ENCODE data around the gene PCDHGA4. TPM values are rescaled to one million over a fixed set of nuclear protein-coding genes. Genes with fewer than 3 reads are reported as not detected.
"Not testable (repeated sequence)": the region's sequence is repeated elsewhere in the genome, so short reads cannot be mapped to it uniquely, and the experiment has no call there.

Gene PCDHGA4
- total and polyA plus RNA-seq, 2 experiments from 2014 or later, result 0.17 to 0.24 TPM

- Histone ChIP-seq H3K9me2 (replicated peaks; ENCODE audit: insufficient read depth) (no peaks in the 10 kb centered on the region), H4K20me1 (ENCODE audit: insufficient read depth, poor library complexity, severe bottlenecking) (no peaks in the 10 kb centered on the region), H3K27me3 (no peaks in the 10 kb centered on the region), H3K27ac (no peak within 1 kb of the TSS), H3K4me2 (no peak within 1 kb of the TSS), H3K36me3 (replicated peaks; ENCODE audit: insufficient read depth, low read depth) (no peaks in the 10 kb centered on the region), H3K79me2 (no peaks in the 10 kb centered on the region), H3K9me3 (ENCODE audit: low read depth) (peaks cover 3% of the 10 kb centered on the region), H2AFZ (no peak within 1 kb of the TSS), H3K4me3 (no peak within 1 kb of the TSS), H3K4me1 (ENCODE audit: insufficient read depth) (no peaks in the 10 kb centered on the region)
- DNase-seq (ENCODE audit: low spot score), result no peak
- 88% methylated on average over 21 of the region's 21 CpGs for WGBS (ENCODE audit: low lambda C conversion rate, missing lambda C conversion rate)
- TF ChIP-seq EZH2 (IDR thresholded peaks at IDR 0.05; ENCODE audit: borderline replicate concordance) (no peak), EZH2phosphoT487 (IDR thresholded peaks at IDR 0.05; ENCODE audit: low read depth, severe bottlenecking, unreplicated experiment) (no peak)
- TF ChIP-seq, protein P1, sequence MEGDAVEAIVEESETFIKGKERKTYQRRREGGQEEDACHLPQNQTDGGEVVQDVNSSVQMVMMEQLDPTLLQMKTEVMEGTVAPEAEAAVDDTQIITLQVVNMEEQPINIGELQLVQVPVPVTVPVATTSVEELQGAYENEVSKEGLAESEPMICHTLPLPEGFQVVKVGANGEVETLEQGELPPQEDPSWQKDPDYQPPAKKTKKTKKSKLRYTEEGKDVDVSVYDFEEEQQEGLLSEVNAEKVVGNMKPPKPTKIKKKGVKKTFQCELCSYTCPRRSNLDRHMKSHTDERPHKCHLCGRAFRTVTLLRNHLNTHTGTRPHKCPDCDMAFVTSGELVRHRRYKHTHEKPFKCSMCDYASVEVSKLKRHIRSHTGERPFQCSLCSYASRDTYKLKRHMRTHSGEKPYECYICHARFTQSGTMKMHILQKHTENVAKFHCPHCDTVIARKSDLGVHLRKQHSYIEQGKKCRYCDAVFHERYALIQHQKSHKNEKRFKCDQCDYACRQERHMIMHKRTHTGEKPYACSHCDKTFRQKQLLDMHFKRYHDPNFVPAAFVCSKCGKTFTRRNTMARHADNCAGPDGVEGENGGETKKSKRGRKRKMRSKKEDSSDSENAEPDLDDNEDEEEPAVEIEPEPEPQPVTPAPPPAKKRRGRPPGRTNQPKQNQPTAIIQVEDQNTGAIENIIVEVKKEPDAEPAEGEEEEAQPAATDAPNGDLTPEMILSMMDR (IDR thresholded peaks at IDR 0.05; ENCODE audit: poor library complexity), result no peak
Observed at GRCh38 chr5:141330299-141331080, 24.3 kb upstream of the PCDHGA4 start, which contains the start of gene PCDHGA1. PCDHGA1 (plus strand) TSS chr5:141330514.

DNA sequence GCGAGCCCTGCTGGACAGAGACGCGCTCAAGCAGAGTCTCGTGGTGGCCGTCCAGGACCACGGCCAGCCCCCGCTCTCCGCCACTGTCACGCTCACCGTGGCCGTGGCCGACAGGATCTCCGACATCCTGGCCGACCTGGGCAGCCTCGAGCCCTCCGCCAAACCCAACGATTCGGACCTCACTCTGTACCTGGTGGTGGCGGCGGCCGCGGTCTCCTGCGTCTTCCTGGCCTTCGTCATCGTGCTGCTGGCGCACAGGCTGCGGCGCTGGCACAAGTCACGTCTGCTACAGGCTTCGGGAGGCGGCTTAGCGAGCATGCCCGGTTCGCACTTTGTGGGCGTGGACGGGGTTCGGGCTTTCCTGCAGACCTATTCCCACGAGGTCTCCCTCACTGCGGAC is 22.2 kb upstream of the PCDHGA4 start:
- DNase-seq (ENCODE audit: low spot score); H3K27ac ChIP-seq; H3K79me2 ChIP-seq; H3K4me3 ChIP-seq; H3K9me2 ChIP-seq (replicated peaks; ENCODE audit: insufficient read depth); H3K36me3 ChIP-seq (replicated peaks; ENCODE audit: insufficient read depth, low read depth); H4K20me1 ChIP-seq (ENCODE audit: insufficient read depth, poor library complexity, severe bottlenecking); H3K4me2 ChIP-seq; H3K27me3 ChIP-seq; H3K9me3 ChIP-seq (ENCODE audit: low read depth); H2AFZ ChIP-seq; H3K4me1 ChIP-seq (ENCODE audit: insufficient read depth): not testable (repeated sequence)
- WGBS (ENCODE audit: low lambda C conversion rate, missing lambda C conversion rate), result 98% methylated on average over 38 of the region's 39 CpGs

DNA sequence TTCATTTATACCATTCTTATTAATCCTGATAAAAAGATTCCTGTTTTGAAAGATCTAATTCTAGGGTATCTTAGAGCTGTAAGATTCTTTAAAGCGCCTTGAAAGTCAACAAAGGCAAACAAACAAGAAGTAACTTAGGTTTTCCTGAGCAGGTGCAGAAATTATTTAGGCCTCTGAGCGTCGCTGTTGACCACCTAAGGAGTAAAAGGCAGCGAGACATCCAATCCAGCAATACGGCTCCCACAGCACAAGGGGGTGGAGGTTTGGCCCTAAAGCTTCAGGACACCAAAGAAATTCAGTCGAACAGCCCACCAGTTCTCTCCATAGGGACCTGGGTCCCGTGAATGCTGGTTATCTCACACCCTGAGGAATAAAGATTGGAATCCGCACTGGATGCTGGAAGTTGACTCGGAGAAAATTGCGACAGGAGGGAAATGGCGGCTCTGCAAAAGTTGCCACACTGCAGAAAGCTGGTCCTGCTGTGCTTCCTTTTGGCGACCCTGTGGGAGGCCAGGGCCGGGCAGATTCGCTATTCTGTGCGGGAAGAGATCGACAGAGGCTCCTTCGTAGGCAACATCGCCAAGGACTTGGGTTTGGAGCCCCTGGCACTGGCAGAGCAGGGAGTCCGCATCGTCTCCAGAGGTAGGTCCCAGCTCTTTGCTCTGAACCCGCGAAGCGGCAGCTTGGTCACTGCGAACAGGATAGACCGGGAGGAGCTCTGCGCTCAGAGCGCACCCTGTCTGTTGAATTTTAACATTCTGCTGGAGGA is 16.1 kb upstream of the PCDHGA4 start, which contains the start of gene PCDHGA2:
PCDHGA2 (plus strand) TSS at position 223 of the 769 bp plus-strand sequence.
- 84% methylated on average over 27 of the region's 27 CpGs for WGBS (ENCODE audit: low lambda C conversion rate, missing lambda C conversion rate)
- H3K9me3 ChIP-seq (ENCODE audit: low read depth), result peaks cover 3% of the 10 kb centered on the region

GRCh38 chr5:141340781-141341354 is 14.0 kb upstream of the PCDHGA4 start:
- H3K36me3 ChIP-seq (replicated peaks; ENCODE audit: insufficient read depth, low read depth); H3K4me2 ChIP-seq; H3K4me1 ChIP-seq (ENCODE audit: insufficient read depth); H3K79me2 ChIP-seq; H3K9me3 ChIP-seq (ENCODE audit: low read depth); DNase-seq (ENCODE audit: low spot score); H3K27ac ChIP-seq; H4K20me1 ChIP-seq (ENCODE audit: insufficient read depth, poor library complexity, severe bottlenecking); H2AFZ ChIP-seq; H3K4me3 ChIP-seq; H3K27me3 ChIP-seq; H3K9me2 ChIP-seq (replicated peaks; ENCODE audit: insufficient read depth): not testable (repeated sequence)
- WGBS (ENCODE audit: low lambda C conversion rate, missing lambda C conversion rate), result 95% methylated on average over 29 of the region's 45 CpGs

More for the DNA sequence above, 16.1 kb upstream of the PCDHGA4 start, which contains the start of gene PCDHGA2:
- Histone ChIP-seq H3K27ac (no peak within 1 kb of the TSS), H3K27me3 (no peaks in the 10 kb centered on the region), H2AFZ (no peak within 1 kb of the TSS), H3K4me2 (no peak within 1 kb of the TSS), H3K4me1 (ENCODE audit: insufficient read depth) (no peaks in the 10 kb centered on the region), H4K20me1 (ENCODE audit: insufficient read depth, poor library complexity, severe bottlenecking) (no peaks in the 10 kb centered on the region), H3K36me3 (replicated peaks; ENCODE audit: insufficient read depth, low read depth) (no peaks in the 10 kb centered on the region), H3K79me2 (no peaks in the 10 kb centered on the region), H3K9me2 (replicated peaks; ENCODE audit: insufficient read depth) (no peaks in the 10 kb centered on the region), H3K4me3 (no peak within 1 kb of the TSS)
- TF ChIP-seq EZH2 (IDR thresholded peaks at IDR 0.05; ENCODE audit: borderline replicate concordance) (no peak), EZH2phosphoT487 (IDR thresholded peaks at IDR 0.05; ENCODE audit: low read depth, severe bottlenecking, unreplicated experiment) (no peak)
- TF ChIP-seq, protein P1 (IDR thresholded peaks at IDR 0.05; ENCODE audit: poor library complexity), result no peak
- DNase-seq (ENCODE audit: low spot score), result no peak

Measured in hepatocyte (in vitro differentiated cells).